HCT116 (cell line): ENCODE data around the gene TMEM185B.

Experiments used
- POLR2A ChIP-seq: IDR thresholded peaks from 2 replicates; pipeline ENCODE4 v1.7.0; 2011; ENCODE audit warnings: borderline replicate concordance; ENCODE audit not compliant: insufficient read depth, insufficient read length; ENCODE audit errors: extremely low read depth
- POLR2AphosphoS5 ChIP-seq: IDR thresholded peaks from 2 replicates; pipeline ENCODE4 v1.6.1; 2011; ENCODE audit warnings: mild to moderate bottlenecking, low read depth, low read length, moderate library complexity
- RAD21 ChIP-seq: IDR thresholded peaks from 2 replicates; pipeline ENCODE4 v1.6.1; 2012; ENCODE audit warnings: low read depth, mild to moderate bottlenecking
- SP1 ChIP-seq: IDR thresholded peaks from 2 replicates; pipeline ENCODE4 v1.6.1; 2012; ENCODE audit warnings: low read depth
- TF ChIP-seq, protein P1 (sequence below), 3 experiments: fragments of 200-600 bp in 1 of 3; sonication (generic) in 1 of 3; IDR thresholded peaks in 2 of 3; conservative IDR thresholded peaks in 1 of 3; 2 replicates each; pipeline ENCODE4 v1.5.1; 2012 to 2017; ENCODE audit warnings: low read depth in 2 of 3, low read length in 2 of 3, antibody characterized with exemption in 1 of 3, borderline replicate concordance in 1 of 3, control low read depth in 1 of 3, mild to moderate bottlenecking in 1 of 3, mixed read lengths in 1 of 3, mixed run types in 1 of 3, moderate library complexity in 1 of 3; ENCODE audit not compliant: insufficient read depth in 1 of 3

- TF ChIP-seq, protein P1, sequence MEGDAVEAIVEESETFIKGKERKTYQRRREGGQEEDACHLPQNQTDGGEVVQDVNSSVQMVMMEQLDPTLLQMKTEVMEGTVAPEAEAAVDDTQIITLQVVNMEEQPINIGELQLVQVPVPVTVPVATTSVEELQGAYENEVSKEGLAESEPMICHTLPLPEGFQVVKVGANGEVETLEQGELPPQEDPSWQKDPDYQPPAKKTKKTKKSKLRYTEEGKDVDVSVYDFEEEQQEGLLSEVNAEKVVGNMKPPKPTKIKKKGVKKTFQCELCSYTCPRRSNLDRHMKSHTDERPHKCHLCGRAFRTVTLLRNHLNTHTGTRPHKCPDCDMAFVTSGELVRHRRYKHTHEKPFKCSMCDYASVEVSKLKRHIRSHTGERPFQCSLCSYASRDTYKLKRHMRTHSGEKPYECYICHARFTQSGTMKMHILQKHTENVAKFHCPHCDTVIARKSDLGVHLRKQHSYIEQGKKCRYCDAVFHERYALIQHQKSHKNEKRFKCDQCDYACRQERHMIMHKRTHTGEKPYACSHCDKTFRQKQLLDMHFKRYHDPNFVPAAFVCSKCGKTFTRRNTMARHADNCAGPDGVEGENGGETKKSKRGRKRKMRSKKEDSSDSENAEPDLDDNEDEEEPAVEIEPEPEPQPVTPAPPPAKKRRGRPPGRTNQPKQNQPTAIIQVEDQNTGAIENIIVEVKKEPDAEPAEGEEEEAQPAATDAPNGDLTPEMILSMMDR (IDR thresholded peaks at IDR 0.05 in 2 of 3, conservative IDR thresholded peaks at IDR 0.05 in 1 of 3; ENCODE audit: borderline replicate concordance in 1 of 3, insufficient read depth in 1 of 3, low read depth in 2 of 3, low read length in 2 of 3), result no peak
- TF ChIP-seq POLR2A, result no peak
- no peak for TF ChIP-seq POLR2AphosphoS5
- TF ChIP-seq SP1, result no peak
- TF ChIP-seq RAD21, result no peak
These were observed 34.3 kb upstream of the TMEM185B start for GRCh38 chr2:120257522-120257921.
